Stimulated activated naive CD4-positive, alpha-beta T cell (primary cell): ENCODE data around the gene ZNF284.

Source experiments
- DNase-seq, 6 experiments: peaks; one replicate each; lab custom pipeline; 2025; lab: John Stamatoyannopoulos, UW

The ZNF284 gene

DNA sequence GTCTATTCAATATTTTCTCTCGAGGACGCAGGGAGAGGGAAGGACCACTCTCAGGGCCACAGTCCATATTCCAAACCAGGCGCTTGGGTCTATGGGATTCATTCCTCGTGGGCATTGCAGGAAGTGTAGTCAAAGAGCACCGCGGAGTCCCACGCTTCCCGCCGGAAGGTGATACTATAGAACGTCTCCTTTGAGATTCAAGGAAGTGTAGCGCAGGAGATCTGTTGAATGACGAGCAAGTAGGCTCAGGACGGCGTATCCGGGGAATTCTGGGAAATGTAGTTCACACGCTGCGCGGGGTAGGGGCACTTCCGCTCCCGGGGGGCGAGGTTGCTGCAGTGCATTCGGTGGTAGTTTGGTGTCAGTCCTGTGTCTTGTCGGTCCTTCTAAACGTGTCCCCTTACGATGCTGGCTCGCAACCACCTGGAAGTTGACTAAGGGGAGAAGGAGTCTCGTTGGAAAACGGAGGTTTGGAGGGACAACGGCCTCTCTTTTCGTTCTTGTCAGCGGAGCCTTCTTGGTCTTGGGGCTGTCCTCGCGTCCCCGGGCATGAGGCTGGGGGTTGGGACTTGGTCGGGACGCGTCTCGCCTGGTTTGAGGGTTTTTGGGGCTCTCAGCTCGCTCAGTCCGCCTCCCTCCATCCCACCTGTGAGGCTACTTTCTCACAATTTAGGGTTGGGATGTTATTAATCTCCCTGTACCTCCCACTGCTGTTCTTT is at the start of gene ZNF284:
Gene ZNF284, plus strand, starts transcription at position 336 of the 719 bp plus-strand sequence. CDS start 4,231 bp downstream, outside the sequence.
- DNase-seq, result peak; percentile 63 to 86 (median 76)

GRCh38 chr19:44024900-44025216 is 47.1 kb upstream of the ZNF284 start:
- DNase-seq, result no peak

DNA sequence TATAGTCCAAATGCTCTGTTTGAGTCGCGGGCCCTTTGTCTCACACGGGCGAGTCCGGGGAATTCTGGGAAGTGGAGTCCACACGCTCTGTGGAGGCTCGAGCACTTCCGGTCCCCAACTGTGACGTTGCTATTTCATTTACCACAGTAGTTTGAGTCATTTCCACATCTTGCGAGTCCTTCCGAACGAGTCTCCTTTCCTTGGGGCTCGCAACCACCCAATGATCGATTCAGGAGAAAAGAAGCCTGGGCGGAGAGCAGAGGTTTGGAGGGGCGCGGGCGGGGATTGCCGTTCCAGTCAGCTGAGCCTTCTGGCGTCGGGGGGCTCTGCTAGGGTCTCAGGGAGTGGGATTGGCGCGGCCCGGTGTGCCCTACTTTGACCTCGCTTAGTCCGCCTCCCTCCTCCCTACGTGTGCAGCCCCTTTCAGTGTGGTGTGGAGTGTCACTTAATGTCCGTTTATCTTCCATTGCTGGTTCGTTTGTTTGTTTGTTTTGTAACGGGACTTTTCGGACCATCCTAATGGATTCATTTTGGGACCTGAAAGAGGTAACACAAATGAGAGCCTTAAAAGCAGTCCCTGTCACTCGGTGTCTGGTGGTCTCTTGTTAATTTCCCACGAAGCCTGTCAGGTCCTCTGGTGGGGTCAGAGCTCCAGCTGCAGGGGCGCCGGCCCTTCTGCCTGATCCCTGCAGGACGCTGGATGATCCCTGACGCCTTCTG is 46.6 kb upstream of the ZNF284 start, which contains the start of gene ZNF222:
Gene ZNF222, plus strand, starts transcription at position 163 of the 720 bp plus-strand sequence. Its CDS starts 58 bp downstream, at position 221.
- DNase-seq, result peak; percentile 36 to 72 (median 67)

- DNase-seq, result no peak
Measured at GRCh38 chr19:44026622-44027021, 45.3 kb upstream of the ZNF284 start.

DNA sequence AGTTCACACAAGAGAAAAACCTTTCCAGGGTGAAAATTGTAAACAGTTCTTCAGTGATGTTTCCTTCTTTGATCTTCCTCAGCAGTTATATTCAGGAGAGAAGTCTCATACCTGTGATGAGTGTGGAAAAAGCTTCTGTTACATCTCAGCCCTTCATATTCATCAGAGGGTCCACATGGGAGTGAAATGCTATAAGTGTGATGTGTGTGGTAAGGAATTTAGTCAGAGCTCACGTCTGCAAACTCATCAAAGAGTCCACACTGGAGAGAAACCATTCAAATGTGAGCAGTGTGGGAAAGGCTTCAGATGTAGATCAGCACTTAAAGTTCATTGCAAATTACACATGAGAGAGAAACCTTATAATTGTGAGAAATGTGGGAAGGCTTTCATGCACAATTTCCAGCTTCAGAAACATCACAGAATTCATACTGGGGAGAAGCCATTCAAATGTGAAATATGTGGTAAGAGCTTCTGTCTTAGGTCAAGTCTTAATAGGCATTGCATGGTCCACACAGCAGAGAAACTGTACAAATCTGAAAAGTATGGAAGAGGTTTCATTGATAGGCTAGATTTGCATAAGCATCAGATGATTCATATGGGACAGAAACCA is 39.9 kb upstream of the ZNF284 start:
- no peak for DNase-seq

- DNase-seq, result no peak
Measured at GRCh38 chr19:44042147-44042546, 29.8 kb upstream of the ZNF284 start.

DNA sequence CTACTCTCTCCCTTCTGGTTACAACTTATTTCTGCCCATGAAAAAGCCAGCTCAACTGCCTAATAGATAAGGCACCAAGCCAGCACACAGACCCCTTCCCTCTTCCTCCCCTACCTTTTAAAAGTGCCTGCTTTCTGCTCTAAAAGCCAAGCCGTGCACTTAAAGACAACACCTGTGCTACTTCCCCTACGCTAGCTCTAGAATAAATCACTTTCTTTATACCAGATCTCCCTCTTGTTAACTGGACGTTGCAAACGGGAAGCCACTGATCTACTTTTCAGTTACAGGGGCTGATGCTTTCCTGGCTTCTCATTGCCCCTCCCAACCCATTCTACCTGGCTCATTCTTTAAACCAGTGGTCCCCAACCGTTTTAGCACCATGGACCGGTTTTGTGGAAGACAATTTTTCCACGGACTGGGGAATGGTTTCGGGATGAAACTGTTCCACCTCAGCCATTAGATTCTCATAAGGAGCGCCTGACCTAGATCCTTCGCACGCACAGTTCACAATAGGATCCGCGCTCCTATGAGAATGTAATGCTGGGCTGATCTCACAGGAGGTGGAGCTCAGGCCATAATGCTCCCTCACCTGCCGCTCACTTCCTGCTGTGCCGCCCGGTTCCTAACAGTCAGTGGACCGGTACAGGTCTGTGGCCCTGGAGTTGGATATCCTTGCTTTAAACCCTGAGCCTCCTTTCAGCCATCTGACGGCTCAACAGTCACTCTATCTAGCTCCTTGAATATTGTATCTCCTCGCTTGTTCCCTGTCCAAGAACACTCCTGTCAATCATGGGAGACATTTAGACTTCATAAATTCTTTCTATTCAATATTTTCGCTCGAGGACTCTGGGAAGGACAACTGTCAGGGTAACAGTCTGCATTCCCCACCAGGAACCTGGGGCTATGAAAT is 21.0 kb upstream of the ZNF284 start:
- peak in 3 of 6 experiments; percentile 1 to 4 (median 2) for DNase-seq

GRCh38 chr19:44051650-44052402 is 20.1 kb upstream of the ZNF284 start, which contains the start of gene ZNF223:
Gene ZNF223 (plus strand): TSS chr19:44052036. CDS start chr19:44055177, 3,141 bp downstream.
- DNase-seq, result peak; percentile 1 to 75 (median 46)

DNA sequence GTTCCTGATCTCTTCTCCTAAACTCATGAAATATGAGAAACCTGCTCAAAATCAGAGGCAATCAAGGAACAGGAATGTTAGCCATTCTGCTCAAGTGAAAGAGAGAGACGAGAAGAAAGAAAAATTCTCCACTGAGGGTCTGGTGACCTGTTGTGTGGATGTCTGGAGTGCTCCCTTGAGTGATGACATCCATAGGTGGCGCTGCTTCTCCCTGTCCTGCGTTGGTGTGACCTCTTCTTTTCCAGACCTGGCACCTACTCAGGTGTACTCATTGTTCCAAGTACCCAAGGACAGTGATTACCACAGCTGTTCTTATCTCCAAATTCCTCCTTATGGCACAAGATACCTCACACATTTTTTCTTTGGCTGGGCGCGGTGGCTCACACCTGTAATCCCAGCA is 16.1 kb upstream of the ZNF284 start:
- DNase-seq, result no peak

DNA sequence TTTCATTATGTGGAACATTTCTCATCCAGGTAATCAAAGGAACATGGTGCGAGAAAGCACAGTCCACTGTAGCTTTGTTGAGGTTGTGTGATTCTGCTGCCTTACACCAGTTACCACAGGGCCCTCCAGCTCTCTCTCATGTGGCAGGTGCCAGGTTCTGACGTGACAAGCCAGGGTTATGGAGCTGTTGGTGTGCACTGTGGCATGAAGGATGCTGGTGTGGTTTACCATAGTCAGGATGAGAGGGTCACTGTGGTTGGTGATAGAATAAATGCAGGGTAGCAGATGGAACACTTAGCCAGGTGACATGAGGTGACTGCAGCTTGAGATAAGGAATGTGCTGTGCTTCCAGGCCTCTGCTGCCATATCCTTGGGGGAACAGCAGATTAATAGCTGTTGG is 12.7 kb upstream of the ZNF284 start:
- DNase-seq, result no peak

DNA sequence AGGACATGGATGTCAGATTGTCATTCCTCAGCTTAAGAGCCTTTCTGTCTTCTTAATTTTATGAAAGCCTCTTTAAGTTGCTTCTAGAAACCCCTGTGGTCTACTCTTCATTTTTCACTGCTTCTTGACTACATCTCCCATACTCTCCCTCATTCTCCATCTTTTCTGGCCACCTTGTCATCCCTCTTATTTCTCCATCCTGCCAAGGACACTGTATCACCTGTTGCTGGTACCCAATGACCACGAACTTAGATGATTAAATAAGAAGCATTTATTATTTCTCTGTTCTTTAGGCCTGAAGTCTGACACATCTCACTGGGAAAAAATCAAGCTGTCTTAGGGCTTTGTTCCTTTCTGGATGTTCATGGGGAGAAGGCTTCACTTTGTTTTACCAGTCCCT is 10.9 kb upstream of the ZNF284 start:
- DNase-seq, result no peak

- no peak for DNase-seq
Measured at GRCh38 chr19:44066305-44066704, 5.7 kb upstream of the ZNF284 start.

DNA sequence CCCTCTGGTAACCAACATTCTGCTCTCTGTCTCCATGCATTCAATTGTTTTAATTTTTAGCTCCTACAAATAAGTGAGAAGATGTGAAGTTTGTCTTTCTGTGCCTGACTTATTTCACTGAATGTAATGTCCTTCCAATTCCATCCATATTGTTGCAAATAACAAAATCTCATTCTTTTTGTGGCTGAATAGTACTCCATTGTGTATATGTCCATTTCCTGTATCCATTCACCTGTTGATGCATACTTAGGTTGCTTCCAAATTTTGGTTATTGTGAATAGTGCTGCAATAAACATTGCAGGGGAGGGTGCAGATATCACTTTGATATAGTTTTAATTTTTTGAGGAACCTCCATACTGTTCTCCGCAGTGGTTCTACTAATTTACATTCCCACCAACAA is 2.5 kb upstream of the ZNF284 start:
- no peak for DNase-seq

DNA sequence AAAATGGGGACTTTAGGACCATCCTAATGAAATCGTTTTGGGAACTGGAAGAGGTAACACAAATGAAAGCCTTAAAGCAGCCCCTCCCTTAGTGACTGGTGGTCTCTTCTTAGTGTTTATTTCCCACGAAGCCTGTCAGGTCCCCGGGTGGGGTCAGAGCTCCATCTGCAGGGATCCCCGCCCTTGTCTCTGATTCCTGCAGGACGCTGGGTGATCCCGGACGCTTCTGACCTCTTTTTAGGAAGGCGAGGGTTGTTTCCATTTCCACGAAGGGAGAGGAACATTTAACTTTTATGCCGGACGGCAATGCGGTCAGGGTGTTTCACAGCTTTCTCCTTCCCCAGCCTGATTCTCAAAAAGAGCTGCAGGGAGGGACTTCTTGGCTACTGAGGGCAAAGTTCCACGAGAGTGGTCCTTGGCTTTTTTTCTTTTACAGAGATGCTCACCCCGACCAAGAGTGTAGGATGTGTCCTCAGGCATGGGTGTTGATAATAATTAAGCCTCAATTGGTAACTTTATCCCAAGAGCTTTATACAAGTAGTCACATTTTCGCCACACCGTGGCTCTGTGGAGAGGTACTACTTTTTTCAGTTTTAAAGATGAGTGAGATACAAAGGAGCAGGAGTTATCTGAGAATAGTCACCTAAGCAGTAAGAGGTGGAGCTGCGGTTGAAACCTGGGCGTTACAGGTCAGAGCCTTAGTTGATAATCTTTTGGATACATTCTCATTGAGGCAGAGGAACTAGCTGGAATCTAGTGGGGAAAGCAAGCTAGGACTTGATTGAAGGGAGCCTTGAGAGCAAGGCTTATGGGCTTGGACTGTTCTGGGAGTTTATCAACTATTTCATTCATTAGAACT is 813 bp downstream of the ZNF284 start:
- DNase-seq, result no peak

- no peak for DNase-seq
Measured at GRCh38 chr19:44076325-44076724, 4.4 kb downstream of the ZNF284 start.

- DNase-seq, result no peak
Measured at GRCh38 chr19:44092108-44092507, 20.1 kb downstream of the ZNF284 start.

GRCh38 chr19:44093931-44094765 is 22.2 kb downstream of the ZNF284 start, which contains the start of gene ZNF224:
Gene ZNF224 (plus strand): TSS chr19:44094361. CDS start chr19:44097874, 3,513 bp downstream.
- peak; percentile 27 to 75 (median 66) for DNase-seq

- no peak for DNase-seq
Measured at GRCh38 chr19:44107751-44108150, 35.8 kb downstream of the ZNF284 start.

DNA sequence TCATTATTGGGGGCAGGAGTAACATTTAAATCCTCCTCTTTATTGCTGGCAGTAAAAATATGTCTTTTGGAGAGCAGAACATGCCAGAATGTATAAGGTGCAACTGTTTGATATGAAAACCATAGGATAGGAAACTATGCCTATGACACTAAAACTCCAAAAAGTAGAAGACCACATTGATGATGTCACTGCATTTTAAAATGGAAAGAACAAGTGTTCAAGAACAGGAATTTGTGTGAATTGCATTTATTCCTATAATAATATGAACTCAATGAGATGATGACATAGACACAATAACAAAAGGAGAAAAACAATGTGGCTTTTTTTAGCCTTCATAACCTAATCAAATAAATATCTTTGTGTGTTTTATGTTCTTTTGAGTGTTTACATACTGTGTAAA is 37.5 kb downstream of the ZNF284 start:
- no peak for DNase-seq
